ENCODE data around the gene PNMT. TPM values are rescaled to one million over a fixed set of nuclear protein-coding genes. Genes with fewer than 3 reads are reported as not detected.

Gene PNMT
- total RNA-seq, 1 experiment from 2014 or later, result 1.4 TPM

DNA sequence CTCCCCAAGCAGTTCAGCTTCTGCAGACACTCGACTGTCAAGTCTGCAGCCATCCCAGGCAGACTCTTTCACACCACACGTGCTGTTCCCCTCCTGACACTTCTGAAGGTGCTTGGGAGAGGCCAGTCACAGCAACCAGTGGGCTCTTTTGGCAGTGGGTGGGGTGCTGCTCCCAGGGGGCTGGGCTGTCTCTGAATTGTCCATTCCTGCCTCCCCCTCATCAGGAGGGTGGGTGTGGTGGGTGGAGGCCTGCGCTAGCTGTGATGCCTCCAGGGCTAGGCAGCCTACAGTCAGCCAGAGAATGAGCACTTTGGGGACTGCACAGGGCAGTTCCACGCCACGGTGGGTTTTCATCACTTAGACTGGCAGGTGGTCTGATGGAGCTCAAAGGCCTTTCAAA, 21.0 kb upstream of the PNMT start:
- intact Hi-C loops (cut with micrococcal nuclease), result no loop called here
- Histone ChIP-seq H3K9me3 (ENCODE audit: low read length) (no peaks in the 10 kb centered on the region), H4K20me1 (ENCODE audit: low read length) (no peaks in the 10 kb centered on the region), H3K9me2 (replicated peaks; ENCODE audit: low read length) (no peaks in the 10 kb centered on the region), H3K4me3 (ENCODE audit: low read length) (no peak overlapping the region), H2AFZ (ENCODE audit: low read length) (no peak overlapping the region), H3K27me3 (ENCODE audit: low read length) (no peaks in the 10 kb centered on the region), H3K4me1 (ENCODE audit: insufficient read depth, low read length) (0 out of 2 replicates have a peak, but pooled peaks cover 4% of the 10 kb centered on the region), H3K4me2 (ENCODE audit: low read length) (no peak overlapping the region), H3K36me3 (ENCODE audit: low read depth, low read length) (no peaks in the 10 kb centered on the region), H3K79me2 (ENCODE audit: low read length) (peaks cover 21% of the 10 kb centered on the region; the same call in 1 of the 2 replicates), H3K9ac (ENCODE audit: low read length) (no peak overlapping the region), H3K27ac (ENCODE audit: low read length) (no peak overlapping the region), H3F3A (ENCODE audit: low read length, unreplicated experiment) (no peaks in the 10 kb centered on the region)
- no TSS peak for BruUV-seq (replicated peaks)
- ChIA-PET CTCF (no interaction called here), POLR2A (ENCODE audit: unreplicated experiment) (no interaction called here)
- ATAC-seq, result no peak
- TF ChIP-seq EZH2 (IDR thresholded peaks at IDR 0.05; ENCODE audit: low read length, unreplicated experiment) (no peak), EZH2phosphoT487 (IDR thresholded peaks at IDR 0.05; ENCODE audit: borderline replicate concordance, low read length) (no peak)
- TF ChIP-seq, protein P1, sequence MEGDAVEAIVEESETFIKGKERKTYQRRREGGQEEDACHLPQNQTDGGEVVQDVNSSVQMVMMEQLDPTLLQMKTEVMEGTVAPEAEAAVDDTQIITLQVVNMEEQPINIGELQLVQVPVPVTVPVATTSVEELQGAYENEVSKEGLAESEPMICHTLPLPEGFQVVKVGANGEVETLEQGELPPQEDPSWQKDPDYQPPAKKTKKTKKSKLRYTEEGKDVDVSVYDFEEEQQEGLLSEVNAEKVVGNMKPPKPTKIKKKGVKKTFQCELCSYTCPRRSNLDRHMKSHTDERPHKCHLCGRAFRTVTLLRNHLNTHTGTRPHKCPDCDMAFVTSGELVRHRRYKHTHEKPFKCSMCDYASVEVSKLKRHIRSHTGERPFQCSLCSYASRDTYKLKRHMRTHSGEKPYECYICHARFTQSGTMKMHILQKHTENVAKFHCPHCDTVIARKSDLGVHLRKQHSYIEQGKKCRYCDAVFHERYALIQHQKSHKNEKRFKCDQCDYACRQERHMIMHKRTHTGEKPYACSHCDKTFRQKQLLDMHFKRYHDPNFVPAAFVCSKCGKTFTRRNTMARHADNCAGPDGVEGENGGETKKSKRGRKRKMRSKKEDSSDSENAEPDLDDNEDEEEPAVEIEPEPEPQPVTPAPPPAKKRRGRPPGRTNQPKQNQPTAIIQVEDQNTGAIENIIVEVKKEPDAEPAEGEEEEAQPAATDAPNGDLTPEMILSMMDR (conservative IDR thresholded peaks at IDR 0.05; ENCODE audit: low read depth, low read length), result no peak
- DNase-seq, result no peak

DNA sequence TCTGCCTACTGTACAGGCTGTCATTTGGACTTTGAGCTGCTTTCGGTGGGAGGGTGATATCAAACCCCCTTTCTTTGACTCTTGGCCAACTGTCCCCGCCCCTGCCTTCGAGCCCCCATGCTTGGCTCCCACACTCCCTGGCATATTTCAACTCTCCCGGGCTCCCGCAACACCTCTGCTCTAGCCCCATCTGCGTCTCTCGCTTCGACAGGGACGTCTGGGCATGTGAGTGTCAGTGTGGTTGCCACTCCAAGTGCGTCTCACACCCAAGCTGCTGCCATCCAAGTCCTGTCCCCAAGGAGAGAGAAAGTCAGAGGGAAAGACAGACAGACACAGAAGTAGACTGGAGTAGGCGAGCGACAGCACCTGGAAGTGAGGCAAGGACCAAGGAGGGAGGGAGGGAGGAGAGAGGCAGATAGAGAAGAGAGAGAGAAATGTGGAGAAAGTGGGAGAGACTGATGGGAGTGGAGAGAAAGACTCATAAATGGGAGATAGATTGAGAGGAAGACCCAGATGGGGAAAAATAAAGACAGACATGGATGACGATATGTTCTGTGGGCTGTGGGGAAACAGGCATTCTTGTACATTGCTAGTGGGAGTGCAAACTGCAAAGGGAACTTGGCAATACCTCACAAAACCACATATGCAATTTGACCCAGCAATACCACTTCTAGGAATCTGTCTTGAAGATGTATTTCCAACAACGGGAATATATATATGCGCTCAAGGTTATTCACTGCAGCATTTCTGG, 19.5 kb upstream of the PNMT start:
- no TSS peak for BruUV-seq (replicated peaks)
- no peaks in the 10 kb centered on the region for H3K4me1 ChIP-seq (ENCODE audit: insufficient read depth, low read length)
- H4K20me1 ChIP-seq (ENCODE audit: low read length), result no peaks in the 10 kb centered on the region
- no peak overlapping the region for H3K27ac ChIP-seq (ENCODE audit: low read length)
- no peak overlapping the region for H3K4me2 ChIP-seq (ENCODE audit: low read length)
- H3K27me3 ChIP-seq (ENCODE audit: low read length), result no peaks in the 10 kb centered on the region
- H3K9me3 ChIP-seq (ENCODE audit: low read length), result no peaks in the 10 kb centered on the region
- intact Hi-C loops (cut with micrococcal nuclease), result no loop called here
- H3K9me2 ChIP-seq (replicated peaks; ENCODE audit: low read length), result no peaks in the 10 kb centered on the region
- no peak overlapping the region for H3K9ac ChIP-seq (ENCODE audit: low read length)
- TF ChIP-seq, protein P1 (conservative IDR thresholded peaks at IDR 0.05; ENCODE audit: low read depth, low read length), result no peak
- TF ChIP-seq EZH2phosphoT487 (IDR thresholded peaks at IDR 0.05; ENCODE audit: borderline replicate concordance, low read length) (no peak), EZH2 (IDR thresholded peaks at IDR 0.05; ENCODE audit: low read length, unreplicated experiment) (no peak)
- DNase-seq, result no peak
- no peak for ATAC-seq
- no peaks in the 10 kb centered on the region for H3F3A ChIP-seq (ENCODE audit: low read length, unreplicated experiment)
- CTCF ChIA-PET, result interaction anchor here (0.6 kb wide), 1 partner anchor 27 kb away, joined by 3 read pairs; no protein-coding TSS in a partner anchor
- no peak overlapping the region for H3K4me3 ChIP-seq (ENCODE audit: low read length)
- POLR2A ChIA-PET (ENCODE audit: unreplicated experiment), result no interaction called here
- H3K79me2 ChIP-seq (ENCODE audit: low read length), result 0 out of 2 replicates have a peak, but pooled peaks cover 5% of the 10 kb centered on the region
- no peaks in the 10 kb centered on the region for H3K36me3 ChIP-seq (ENCODE audit: low read depth, low read length)
- H2AFZ ChIP-seq (ENCODE audit: low read length), result no peak overlapping the region

DNA sequence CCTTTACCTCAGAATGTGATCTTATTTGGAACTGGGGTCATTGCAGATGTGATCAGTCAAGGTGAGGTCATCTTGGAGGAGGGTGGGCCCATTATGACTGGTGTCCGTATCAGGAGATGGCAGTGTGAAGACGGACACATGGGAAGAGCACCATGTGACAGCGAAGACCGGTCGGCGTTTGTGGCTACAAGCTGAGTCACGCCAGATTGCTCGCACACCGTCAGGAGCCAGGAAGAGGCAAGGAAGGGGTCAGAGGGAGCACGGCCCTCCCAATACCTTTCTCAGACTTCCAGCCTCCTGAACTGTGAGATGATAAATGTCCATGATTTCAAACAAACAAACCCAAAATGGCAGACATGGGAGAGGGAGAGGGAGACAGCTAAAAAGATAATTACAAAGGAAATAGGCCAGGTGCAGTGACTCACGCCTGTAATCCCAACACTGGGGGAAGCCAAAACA, 18.1 kb upstream of the PNMT start:
- Histone ChIP-seq H3K27me3 (ENCODE audit: low read length) (no peaks in the 10 kb centered on the region), H2AFZ (ENCODE audit: low read length) (no peak overlapping the region), H3K9ac (ENCODE audit: low read length) (no peak overlapping the region), H3K9me2 (replicated peaks; ENCODE audit: low read length) (no peaks in the 10 kb centered on the region), H4K20me1 (ENCODE audit: low read length) (no peaks in the 10 kb centered on the region), H3K36me3 (ENCODE audit: low read depth, low read length) (no peaks in the 10 kb centered on the region), H3K9me3 (ENCODE audit: low read length) (no peaks in the 10 kb centered on the region), H3K27ac (ENCODE audit: low read length) (no peak overlapping the region), H3K4me3 (ENCODE audit: low read length) (no peak overlapping the region), H3K4me2 (ENCODE audit: low read length) (no peak overlapping the region), H3K79me2 (ENCODE audit: low read length) (no peaks in the 10 kb centered on the region), H3K4me1 (ENCODE audit: insufficient read depth, low read length) (no peaks in the 10 kb centered on the region), H3F3A (ENCODE audit: low read length, unreplicated experiment) (no peaks in the 10 kb centered on the region)
- ChIA-PET POLR2A (ENCODE audit: unreplicated experiment) (interaction anchor here (0.6 kb wide), 1 partner anchor 189 kb away, joined by 3 read pairs; the partner anchor contains the start of gene CDK12), CTCF (no interaction called here)
- ATAC-seq, result no peak
- BruUV-seq (replicated peaks), result no TSS peak
- TF ChIP-seq EZH2phosphoT487 (IDR thresholded peaks at IDR 0.05; ENCODE audit: borderline replicate concordance, low read length), result no peak
- TF ChIP-seq, protein P1 (conservative IDR thresholded peaks at IDR 0.05; ENCODE audit: low read depth, low read length), result no peak
- TF ChIP-seq EZH2 (IDR thresholded peaks at IDR 0.05; ENCODE audit: low read length, unreplicated experiment), result no peak
- intact Hi-C loops (cut with micrococcal nuclease), result no loop called here
- no peak for DNase-seq
